Central memory CD8-positive, alpha-beta T cell (primary cell): Measurements from ENCODE around the gene WNT2.
"Not testable (repeated sequence)": the region's sequence is repeated elsewhere in the genome, so short reads cannot be mapped to it uniquely, and the experiment has no call there.

ENCODE experiments used
- ATAC-seq: fragments of 150-1000 bp; cut with Tn5 transposase; replicated peaks from 2 replicates; pipeline ENCODE4 v1.10.0; 2022; ENCODE audit warnings: mild to moderate bottlenecking, moderate FRiP score, moderate number of reproducible peaks; ENCODE audit not compliant: poor library complexity, severe bottlenecking; ENCODE audit errors: extremely low read depth
- DNase-seq, 2 donors: peaks; one replicate each; pipeline ENCODE4 v3.0.0; 2021; ENCODE audit warnings: low spot score in 2 of 2
- H3K27ac Mint-ChIP-seq: one replicate; pipeline ENCODE4 v1.8.0; 2022; ENCODE audit warnings: low read depth, mild to moderate bottlenecking, moderate library complexity, mixed read lengths
- H3K27me3 Mint-ChIP-seq: one replicate; pipeline ENCODE4 v1.8.0; 2022; ENCODE audit warnings: mixed read lengths
- H3K36me3 Mint-ChIP-seq: one replicate; pipeline ENCODE4 v1.8.0; 2022; ENCODE audit warnings: mild to moderate bottlenecking, moderate library complexity, mixed read lengths; ENCODE audit not compliant: insufficient read depth
- H3K4me1 Mint-ChIP-seq: one replicate; pipeline ENCODE4 v1.8.0; 2022; ENCODE audit warnings: mixed read lengths
- H3K4me3 Mint-ChIP-seq: one replicate; pipeline ENCODE4 v1.8.0; 2022; ENCODE audit warnings: mild to moderate bottlenecking, moderate library complexity, mixed read lengths
- H3K9me3 Mint-ChIP-seq: one replicate; pipeline ENCODE4 v1.8.0; 2022; ENCODE audit warnings: mixed read lengths

Gene WNT2

GRCh38 chr7:117324960-117325359 lies 2.1 kb upstream of the WNT2 start:
- H3K27ac Mint-ChIP-seq = no peak overlapping the region
- no peak for DNase-seq
- ATAC-seq = no peak
- peaks cover 3% of the 10 kb centered on the region for H3K4me1 Mint-ChIP-seq
- H3K27me3 Mint-ChIP-seq = peaks cover 71% of the 10 kb centered on the region
- H3K36me3 Mint-ChIP-seq = no peaks in the 10 kb centered on the region
- H3K4me3 Mint-ChIP-seq = no peak overlapping the region
- no peaks in the 10 kb centered on the region for H3K9me3 Mint-ChIP-seq

GRCh38 chr7:117323851-117324711 lies 1.2 kb upstream of the WNT2 start:
- Mint-ChIP-seq H3K4me1 (peaks cover 3% of the 10 kb centered on the region), H3K36me3 (no peaks in the 10 kb centered on the region)

GRCh38 chr7:117323305-117323850 lies 520 bp upstream of the WNT2 start:
- Mint-ChIP-seq H3K36me3 (no peaks in the 10 kb centered on the region), H3K4me3 (no peak overlapping the region), H3K27ac (no peak overlapping the region), H3K27me3 (peaks cover 74% of the 10 kb centered on the region), H3K9me3 (no peaks in the 10 kb centered on the region), H3K4me1 (peaks cover 3% of the 10 kb centered on the region)
- no peak for ATAC-seq
- no peak for DNase-seq

More at GRCh38 chr7:117323851-117324711, 1.2 kb upstream of the WNT2 start:
- DNase-seq (no peak), ATAC-seq (no peak)
- peaks cover 74% of the 10 kb centered on the region for H3K27me3 Mint-ChIP-seq
- H3K27ac Mint-ChIP-seq = no peak overlapping the region
- no peak overlapping the region for H3K4me3 Mint-ChIP-seq
- H3K9me3 Mint-ChIP-seq = no peaks in the 10 kb centered on the region

GRCh38 chr7:117320523-117320922 lies 2.3 kb downstream of the WNT2 start:
- Mint-ChIP-seq H3K9me3 (no peaks in the 10 kb centered on the region), H3K4me1 (peaks cover 3% of the 10 kb centered on the region), H3K27me3 (peaks cover 63% of the 10 kb centered on the region), H3K36me3 (no peaks in the 10 kb centered on the region), H3K27ac (no peak overlapping the region), H3K4me3 (no peak overlapping the region)
- DNase-seq (no peak), ATAC-seq (no peak)

GRCh38 chr7:117319181-117319580 lies 3.7 kb downstream of the WNT2 start:
- ATAC-seq (no peak), DNase-seq (no peak)
- Mint-ChIP-seq H3K27me3 (peaks cover 54% of the 10 kb centered on the region), H3K27ac (no peak overlapping the region), H3K36me3 (no peaks in the 10 kb centered on the region), H3K4me1 (peaks cover 3% of the 10 kb centered on the region), H3K9me3 (no peaks in the 10 kb centered on the region), H3K4me3 (no peak overlapping the region)

- Mint-ChIP-seq H3K27me3 (peaks cover 32% of the 10 kb centered on the region), H3K9me3 (no peaks in the 10 kb centered on the region), H3K36me3 (no peaks in the 10 kb centered on the region), H3K4me3 (no peak overlapping the region), H3K4me1 (no peaks in the 10 kb centered on the region), H3K27ac (no peak overlapping the region)
- DNase-seq (no peak), ATAC-seq (no peak)
Measured at GRCh38 chr7:117313582-117313981, 9.3 kb downstream of the WNT2 start.

- Mint-ChIP-seq H3K4me3 (no peak overlapping the region), H3K36me3 (no peaks in the 10 kb centered on the region), H3K9me3 (no peaks in the 10 kb centered on the region), H3K27ac (no peak overlapping the region), H3K27me3 (peaks cover 32% of the 10 kb centered on the region), H3K4me1 (no peaks in the 10 kb centered on the region)
- DNase-seq (no peak), ATAC-seq (no peak)
Measured at GRCh38 chr7:117312593-117313580, 10.0 kb downstream of the WNT2 start.

- ATAC-seq = no peak
Measured at GRCh38 chr7:117308891-117309290, 14.0 kb downstream of the WNT2 start.

GRCh38 chr7:117302396-117302795 lies 20.5 kb downstream of the WNT2 start:
- DNase-seq (no peak), ATAC-seq (no peak)
- no peaks in the 10 kb centered on the region for H3K36me3 Mint-ChIP-seq
- no peak overlapping the region for H3K4me3 Mint-ChIP-seq
- no peaks in the 10 kb centered on the region for H3K9me3 Mint-ChIP-seq
- no peak overlapping the region for H3K27ac Mint-ChIP-seq
- no peaks in the 10 kb centered on the region for H3K4me1 Mint-ChIP-seq
- H3K27me3 Mint-ChIP-seq = peaks cover 13% of the 10 kb centered on the region

More at GRCh38 chr7:117308891-117309290, 14.0 kb downstream of the WNT2 start:
- no peaks in the 10 kb centered on the region for H3K9me3 Mint-ChIP-seq
- peaks cover 23% of the 10 kb centered on the region for H3K27me3 Mint-ChIP-seq
- no peaks in the 10 kb centered on the region for H3K36me3 Mint-ChIP-seq
- no peak for DNase-seq
- H3K4me3 Mint-ChIP-seq = no peak overlapping the region
- no peak overlapping the region for H3K27ac Mint-ChIP-seq
- no peaks in the 10 kb centered on the region for H3K4me1 Mint-ChIP-seq

- peaks cover 13% of the 10 kb centered on the region for H3K27me3 Mint-ChIP-seq
- not testable (repeated sequence) for H3K4me3 Mint-ChIP-seq, ATAC-seq, DNase-seq, H3K4me1 Mint-ChIP-seq, H3K36me3 Mint-ChIP-seq, H3K9me3 Mint-ChIP-seq, H3K27ac Mint-ChIP-seq
Measured at GRCh38 chr7:117300506-117300905, 22.4 kb downstream of the WNT2 start.

GRCh38 chr7:117297606-117298005 lies 25.3 kb downstream of the WNT2 start:
- Mint-ChIP-seq H3K9me3 (no peaks in the 10 kb centered on the region), H3K36me3 (no peaks in the 10 kb centered on the region), H3K27ac (no peak overlapping the region), H3K27me3 (peaks cover 7% of the 10 kb centered on the region), H3K4me3 (no peak overlapping the region), H3K4me1 (no peaks in the 10 kb centered on the region)
- ATAC-seq (no peak), DNase-seq (no peak)

- Mint-ChIP-seq H3K4me3 (no peak overlapping the region), H3K27me3 (no peaks in the 10 kb centered on the region), H3K36me3 (no peaks in the 10 kb centered on the region), H3K9me3 (no peaks in the 10 kb centered on the region), H3K27ac (no peak overlapping the region), H3K4me1 (no peaks in the 10 kb centered on the region)
- ATAC-seq (no peak), DNase-seq (no peak)
Measured at GRCh38 chr7:117296066-117296465, 26.8 kb downstream of the WNT2 start.
